Measurements from ENCODE around the gene MYH7. TPM values are rescaled to one million over a fixed set of nuclear protein-coding genes. Genes with fewer than 3 reads are reported as not detected.
"Not testable (repeated sequence)": the region's sequence is repeated elsewhere in the genome, so short reads cannot be mapped to it uniquely, and the experiment has no call there.

Gene MYH7
- total RNA-seq, 2 experiments from 2014 or later: not detected

- no peak for DNase-seq
- no peak overlapping the region for H3K4me3 Mint-ChIP-seq
- H3K9me3 Mint-ChIP-seq: no peaks in the 10 kb centered on the region
- H3K36me3 Mint-ChIP-seq (ENCODE audit: low read depth): no peaks in the 10 kb centered on the region
- no peaks in the 10 kb centered on the region for H3K27me3 Mint-ChIP-seq (ENCODE audit: low read depth)
- peaks cover under 1% of the 10 kb centered on the region for H3K4me1 Mint-ChIP-seq (ENCODE audit: low read depth)
- CTCF ChIA-PET: interaction anchor here (0.6 kb wide), 1 partner anchor 74 kb away, joined by 3 read pairs; no protein-coding TSS in a partner anchor
- H3K27ac Mint-ChIP-seq: no peak overlapping the region
- intact Hi-C loops (cut with micrococcal nuclease): loop anchor here (10.0 kb wide), 1 partner anchor 340 kb away; no protein-coding TSS in a partner anchor
These were observed 29.8 kb upstream of the MYH7 start for GRCh38 chr14:23465261-23465660.

- no peaks in the 10 kb centered on the region for H3K4me1 Mint-ChIP-seq (ENCODE audit: low read depth)
- no peak for DNase-seq
- no peak overlapping the region for H3K27ac Mint-ChIP-seq
- CTCF ChIA-PET: interaction anchor here (0.6 kb wide), 2 partner anchors 74 to 78 kb away, joined by 3 read pairs; no protein-coding TSS in a partner anchor
- no peaks in the 10 kb centered on the region for H3K27me3 Mint-ChIP-seq (ENCODE audit: low read depth)
- no peaks in the 10 kb centered on the region for H3K9me3 Mint-ChIP-seq
- intact Hi-C loops (cut with micrococcal nuclease): loop anchor here (10.0 kb wide), 1 partner anchor 340 kb away; no protein-coding TSS in a partner anchor
- no peak overlapping the region for H3K4me3 Mint-ChIP-seq
- H3K36me3 Mint-ChIP-seq (ENCODE audit: low read depth): no peaks in the 10 kb centered on the region
These were observed 29.2 kb upstream of the MYH7 start for GRCh38 chr14:23464700-23465099.

DNA sequence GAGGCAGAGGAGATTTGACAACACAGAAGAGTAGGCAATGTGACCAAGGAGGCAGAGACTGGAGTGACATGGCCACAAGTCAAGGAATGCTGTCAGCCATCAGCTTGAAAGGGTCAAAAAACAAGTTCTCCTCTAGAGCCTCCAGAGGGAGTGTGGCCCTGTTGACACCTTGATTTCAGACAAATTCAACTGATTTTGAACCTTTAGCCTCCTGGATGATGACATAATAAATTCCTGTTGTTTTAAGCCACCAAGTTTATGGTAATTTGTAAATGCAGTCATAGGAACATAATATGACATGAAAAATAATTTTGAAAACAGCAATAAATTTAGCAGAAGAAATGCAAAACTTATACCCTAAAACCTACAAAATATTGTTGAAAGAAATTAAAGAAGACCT, 25.5 kb upstream of the MYH7 start:
- no peak for DNase-seq
- H3K4me3 Mint-ChIP-seq: no peak overlapping the region
- H3K4me1 Mint-ChIP-seq (ENCODE audit: low read depth): no peaks in the 10 kb centered on the region
- H3K9me3 Mint-ChIP-seq: no peaks in the 10 kb centered on the region
- no peak overlapping the region for H3K27ac Mint-ChIP-seq
- CTCF ChIA-PET: interaction anchor here (0.7 kb wide), 1 partner anchor 403 kb away, joined by 4 read pairs; no protein-coding TSS in a partner anchor
- no peaks in the 10 kb centered on the region for H3K36me3 Mint-ChIP-seq (ENCODE audit: low read depth)
- H3K27me3 Mint-ChIP-seq (ENCODE audit: low read depth): peaks cover 5% of the 10 kb centered on the region
- intact Hi-C loops (cut with micrococcal nuclease): loop anchor here (10.0 kb wide), 1 partner anchor 336 kb away; no protein-coding TSS in a partner anchor

GRCh38 chr14:23457587-23458445, 22.4 kb upstream of the MYH7 start:
- Mint-ChIP-seq H3K36me3 (ENCODE audit: low read depth) (no peaks in the 10 kb centered on the region), H3K27ac (no peak overlapping the region), H3K4me3 (no peak overlapping the region), H3K4me1 (ENCODE audit: low read depth) (no peaks in the 10 kb centered on the region), H3K27me3 (ENCODE audit: low read depth) (peaks cover 16% of the 10 kb centered on the region), H3K9me3 (no peaks in the 10 kb centered on the region)
- intact Hi-C loops (cut with micrococcal nuclease): no loop called here
- DNase-seq: no peak
- CTCF ChIA-PET: no interaction called here

DNA sequence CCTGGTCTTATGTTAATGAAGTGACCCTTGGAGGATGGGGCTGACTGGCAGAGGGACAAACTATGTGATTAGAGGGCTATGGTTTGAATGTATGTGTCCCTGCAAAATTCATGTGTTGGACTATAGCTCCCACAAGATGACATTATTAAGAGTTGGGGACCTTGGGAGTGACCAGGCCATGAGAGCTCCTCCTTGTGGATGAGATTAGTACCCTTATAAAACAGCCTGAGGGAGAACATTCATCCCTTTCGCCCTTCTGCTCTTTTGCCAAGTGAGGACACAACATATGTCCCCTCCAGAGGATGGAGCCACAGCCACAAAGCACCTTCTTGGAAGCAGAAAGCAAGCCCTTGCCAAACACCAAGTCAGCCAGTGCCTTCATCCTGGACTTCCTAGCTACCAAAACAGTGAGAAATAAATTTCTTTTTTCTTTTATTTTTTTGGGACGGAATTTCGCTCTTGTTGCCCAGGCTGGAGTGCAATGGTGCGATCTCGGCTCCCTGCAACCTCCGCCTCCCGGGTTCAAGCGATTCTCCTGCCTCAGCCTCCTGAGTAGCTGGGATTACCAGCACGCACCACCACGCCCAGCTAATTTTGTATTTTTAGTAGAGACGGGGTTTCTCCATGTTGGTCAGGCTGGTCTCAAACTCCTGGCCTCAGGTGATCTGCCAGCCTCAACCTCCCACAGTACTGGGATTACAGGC, 21.6 kb upstream of the MYH7 start:
- H3K27me3 Mint-ChIP-seq (ENCODE audit: low read depth): peaks cover 16% of the 10 kb centered on the region
- H3K4me1 Mint-ChIP-seq (ENCODE audit: low read depth); H3K4me3 Mint-ChIP-seq; H3K9me3 Mint-ChIP-seq; H3K36me3 Mint-ChIP-seq (ENCODE audit: low read depth); H3K27ac Mint-ChIP-seq; intact Hi-C loops (cut with micrococcal nuclease); DNase-seq: not testable (repeated sequence)
- CTCF ChIA-PET: interaction anchor here (0.7 to 1.3 kb wide), 3 partner anchors 74 to 130 kb away, joined by 3 to 5 read pairs (median 3); no protein-coding TSS in a partner anchor

DNA sequence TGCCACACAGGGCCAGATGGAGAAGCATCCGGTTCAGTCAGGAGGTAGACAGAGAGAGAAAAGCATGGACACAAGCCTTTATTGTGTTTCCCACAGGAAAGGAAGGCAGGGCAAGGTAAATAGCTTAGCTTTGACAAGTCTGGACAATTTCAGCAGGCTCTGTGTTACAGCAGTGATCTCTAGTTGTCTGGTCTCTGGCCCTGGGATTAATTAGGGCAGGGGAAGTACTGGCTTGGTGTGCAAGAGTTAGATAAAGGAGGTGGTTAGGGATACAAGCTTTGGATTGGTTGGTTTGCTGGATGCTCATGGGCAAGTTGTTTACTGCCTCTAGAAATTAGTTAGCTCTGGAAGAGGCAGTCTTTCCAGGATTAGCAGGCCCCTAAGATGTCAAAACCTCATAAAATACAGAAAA, 19.0 kb upstream of the MYH7 start:
- no peak overlapping the region for H3K4me3 Mint-ChIP-seq
- H3K36me3 Mint-ChIP-seq (ENCODE audit: low read depth): no peaks in the 10 kb centered on the region
- intact Hi-C loops (cut with micrococcal nuclease): no loop called here
- peaks cover 16% of the 10 kb centered on the region for H3K27me3 Mint-ChIP-seq (ENCODE audit: low read depth)
- no peaks in the 10 kb centered on the region for H3K4me1 Mint-ChIP-seq (ENCODE audit: low read depth)
- no peak for DNase-seq
- no peaks in the 10 kb centered on the region for H3K9me3 Mint-ChIP-seq
- H3K27ac Mint-ChIP-seq: no peak overlapping the region
- CTCF ChIA-PET: interaction anchor here (1.5 kb wide), 1 partner anchor 23 kb away, joined by 3 read pairs; no protein-coding TSS in a partner anchor

GRCh38 chr14:23452237-23452636, 16.8 kb upstream of the MYH7 start:
- Mint-ChIP-seq H3K4me3 (no peak overlapping the region), H3K27me3 (ENCODE audit: low read depth) (peaks cover 10% of the 10 kb centered on the region), H3K27ac (no peak overlapping the region), H3K9me3 (no peaks in the 10 kb centered on the region), H3K36me3 (ENCODE audit: low read depth) (no peaks in the 10 kb centered on the region), H3K4me1 (ENCODE audit: low read depth) (no peaks in the 10 kb centered on the region)
- intact Hi-C loops (cut with micrococcal nuclease): no loop called here
- DNase-seq: no peak
- CTCF ChIA-PET: no interaction called here

GRCh38 chr14:23450379-23450778, 14.9 kb upstream of the MYH7 start:
- no peaks in the 10 kb centered on the region for H3K9me3 Mint-ChIP-seq
- no peaks in the 10 kb centered on the region for H3K36me3 Mint-ChIP-seq (ENCODE audit: low read depth)
- CTCF ChIA-PET: no interaction called here

GRCh38 chr14:23449314-23449713, 13.9 kb upstream of the MYH7 start:
- CTCF ChIA-PET: interaction anchor here (0.7 kb wide), 1 partner anchor 90 kb away, joined by 3 read pairs; no protein-coding TSS in a partner anchor
- DNase-seq: no peak
- Mint-ChIP-seq H3K27me3 (ENCODE audit: low read depth) (peaks cover 8% of the 10 kb centered on the region), H3K36me3 (ENCODE audit: low read depth) (no peaks in the 10 kb centered on the region), H3K9me3 (no peaks in the 10 kb centered on the region), H3K27ac (no peak overlapping the region), H3K4me3 (no peak overlapping the region), H3K4me1 (ENCODE audit: low read depth) (no peaks in the 10 kb centered on the region)
- intact Hi-C loops (cut with micrococcal nuclease): no loop called here

More at GRCh38 chr14:23450379-23450778, 14.9 kb upstream of the MYH7 start:
- Mint-ChIP-seq H3K27ac (no peak overlapping the region), H3K4me1 (ENCODE audit: low read depth) (no peaks in the 10 kb centered on the region), H3K27me3 (ENCODE audit: low read depth) (peaks cover 10% of the 10 kb centered on the region), H3K4me3 (no peak overlapping the region)
- DNase-seq: no peak
- intact Hi-C loops (cut with micrococcal nuclease): no loop called here

- Mint-ChIP-seq H3K27me3 (ENCODE audit: low read depth) (no peaks in the 10 kb centered on the region), H3K4me1 (ENCODE audit: low read depth) (no peaks in the 10 kb centered on the region), H3K36me3 (ENCODE audit: low read depth) (no peaks in the 10 kb centered on the region), H3K9me3 (no peaks in the 10 kb centered on the region), H3K27ac (peak overlapping the region; percentile 44), H3K4me3 (peak overlapping the region; percentile 19)
- CTCF ChIA-PET: no interaction called here
- no peak for DNase-seq
- intact Hi-C loops (cut with micrococcal nuclease): no loop called here
These were observed 12.2 kb upstream of the MYH7 start for GRCh38 chr14:23447361-23448350.

DNA sequence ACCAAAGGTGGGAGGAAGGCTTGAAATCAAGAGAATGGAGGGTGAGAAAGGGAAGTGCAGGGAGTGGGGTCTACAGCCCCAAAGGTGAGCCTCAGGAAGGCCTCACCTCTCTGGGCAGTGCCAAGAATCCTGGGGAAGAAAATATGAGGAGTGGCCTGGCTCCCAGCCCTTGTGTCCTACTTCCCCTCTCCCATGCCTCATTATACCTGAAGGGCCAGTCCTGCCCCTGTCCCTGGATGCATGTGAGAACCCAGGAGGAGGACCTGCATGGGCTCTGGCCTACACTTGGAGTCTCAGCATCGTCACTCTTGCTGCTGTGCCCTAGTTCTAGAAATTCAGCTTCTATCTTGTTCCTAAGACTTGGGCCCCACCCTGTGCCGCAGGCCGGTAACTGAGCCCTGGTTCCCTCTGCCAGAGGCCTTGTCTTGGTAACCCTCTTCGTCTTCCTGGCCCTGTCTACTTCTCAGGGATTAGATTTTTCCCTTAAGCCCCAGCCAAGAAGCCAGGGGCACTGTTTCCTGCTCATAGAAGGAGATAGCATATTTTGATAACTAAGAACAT, 10.9 kb upstream of the MYH7 start:
- no peak overlapping the region for H3K27ac Mint-ChIP-seq
- no peak for DNase-seq
- CTCF ChIA-PET: no interaction called here
- intact Hi-C loops (cut with micrococcal nuclease): no loop called here
- no peaks in the 10 kb centered on the region for H3K4me1 Mint-ChIP-seq (ENCODE audit: low read depth)
- no peaks in the 10 kb centered on the region for H3K36me3 Mint-ChIP-seq (ENCODE audit: low read depth)
- H3K4me3 Mint-ChIP-seq: no peak overlapping the region
- no peaks in the 10 kb centered on the region for H3K9me3 Mint-ChIP-seq
- H3K27me3 Mint-ChIP-seq (ENCODE audit: low read depth): peaks cover 2% of the 10 kb centered on the region
